NB4 (cell line): Measurements from ENCODE around the gene FOCAD.
"Not testable (repeated sequence)": the region's sequence is repeated elsewhere in the genome, so short reads cannot be mapped to it uniquely, and the experiment has no call there.

Experiments used
- DNase-seq: peaks from one replicate; pipeline ENCODE4 v3.0.0; 2010; ENCODE audit warnings: low read depth
- H3K4me3 ChIP-seq: one replicate; pipeline ENCODE4 v1.5.1; 2011; ENCODE audit warnings: mild to moderate bottlenecking, low read depth, low read length, moderate library complexity
- MYC ChIP-seq: IDR thresholded peaks from 2 replicates; pipeline ENCODE4 v1.6.1; 2011; ENCODE audit warnings: low read depth, low read length
- POLR2A ChIP-seq: IDR thresholded peaks from 2 replicates; pipeline ENCODE4 v1.6.1; 2011; ENCODE audit warnings: mild to moderate bottlenecking; ENCODE audit not compliant: insufficient read length; ENCODE audit errors: extremely low read depth
- TF ChIP-seq, protein P1 (sequence below): IDR thresholded peaks from one replicate; pipeline ENCODE4 v1.5.1; 2012; ENCODE audit warnings: low read depth, low read length
- TF ChIP-seq, protein P2 (sequence below): IDR thresholded peaks from 2 replicates; pipeline ENCODE4 v1.6.1; 2011; ENCODE audit warnings: low read depth, low read length

Gene FOCAD

DNA sequence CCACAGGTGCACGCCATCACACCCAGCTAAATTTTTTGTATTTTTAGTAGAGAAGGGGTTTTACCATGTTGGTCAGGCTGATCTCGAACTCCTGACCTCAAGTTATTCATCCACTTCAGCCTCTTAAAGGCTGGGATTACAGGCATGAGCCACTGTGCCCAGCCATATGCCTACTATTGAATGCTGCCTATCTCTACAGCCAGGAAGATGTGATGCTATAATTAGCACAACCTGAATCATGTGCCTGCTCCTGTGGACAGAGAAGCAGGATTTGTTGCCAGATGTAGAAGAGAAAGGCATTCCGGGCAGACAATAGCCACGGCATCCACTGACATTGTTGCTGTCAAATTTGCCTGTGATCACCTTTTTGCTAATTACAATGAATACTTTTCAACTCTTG, 37.4 kb upstream of the FOCAD start:
- DNase-seq: no peak
- no peak overlapping the region for H3K4me3 ChIP-seq
- TF ChIP-seq POLR2A (no peak), MYC (no peak)
- TF ChIP-seq, protein P1, sequence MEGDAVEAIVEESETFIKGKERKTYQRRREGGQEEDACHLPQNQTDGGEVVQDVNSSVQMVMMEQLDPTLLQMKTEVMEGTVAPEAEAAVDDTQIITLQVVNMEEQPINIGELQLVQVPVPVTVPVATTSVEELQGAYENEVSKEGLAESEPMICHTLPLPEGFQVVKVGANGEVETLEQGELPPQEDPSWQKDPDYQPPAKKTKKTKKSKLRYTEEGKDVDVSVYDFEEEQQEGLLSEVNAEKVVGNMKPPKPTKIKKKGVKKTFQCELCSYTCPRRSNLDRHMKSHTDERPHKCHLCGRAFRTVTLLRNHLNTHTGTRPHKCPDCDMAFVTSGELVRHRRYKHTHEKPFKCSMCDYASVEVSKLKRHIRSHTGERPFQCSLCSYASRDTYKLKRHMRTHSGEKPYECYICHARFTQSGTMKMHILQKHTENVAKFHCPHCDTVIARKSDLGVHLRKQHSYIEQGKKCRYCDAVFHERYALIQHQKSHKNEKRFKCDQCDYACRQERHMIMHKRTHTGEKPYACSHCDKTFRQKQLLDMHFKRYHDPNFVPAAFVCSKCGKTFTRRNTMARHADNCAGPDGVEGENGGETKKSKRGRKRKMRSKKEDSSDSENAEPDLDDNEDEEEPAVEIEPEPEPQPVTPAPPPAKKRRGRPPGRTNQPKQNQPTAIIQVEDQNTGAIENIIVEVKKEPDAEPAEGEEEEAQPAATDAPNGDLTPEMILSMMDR: no peak
- TF ChIP-seq, protein P2, sequence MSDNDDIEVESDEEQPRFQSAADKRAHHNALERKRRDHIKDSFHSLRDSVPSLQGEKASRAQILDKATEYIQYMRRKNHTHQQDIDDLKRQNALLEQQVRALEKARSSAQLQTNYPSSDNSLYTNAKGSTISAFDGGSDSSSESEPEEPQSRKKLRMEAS: no peak

DNA sequence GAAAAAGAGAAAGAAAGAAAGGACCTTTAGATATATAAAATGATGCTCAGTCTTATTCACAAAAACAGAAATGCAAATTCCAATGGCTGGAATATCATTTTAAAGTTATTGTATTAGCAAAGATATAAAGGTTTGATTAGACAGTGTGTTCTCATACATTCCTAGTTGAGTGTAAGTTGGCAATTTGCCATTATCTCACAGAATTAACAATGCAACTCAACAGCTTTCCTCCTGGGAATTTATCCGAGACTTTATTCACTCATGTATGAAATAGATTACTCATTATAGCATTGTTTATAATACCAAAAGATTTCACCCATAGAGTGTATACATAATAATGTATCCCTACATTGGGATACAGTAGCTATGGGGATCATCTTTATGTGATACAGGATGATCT, 34.7 kb upstream of the FOCAD start:
- TF ChIP-seq, protein P2: no peak
- TF ChIP-seq POLR2A (no peak), MYC (no peak)
- DNase-seq: no peak

DNA sequence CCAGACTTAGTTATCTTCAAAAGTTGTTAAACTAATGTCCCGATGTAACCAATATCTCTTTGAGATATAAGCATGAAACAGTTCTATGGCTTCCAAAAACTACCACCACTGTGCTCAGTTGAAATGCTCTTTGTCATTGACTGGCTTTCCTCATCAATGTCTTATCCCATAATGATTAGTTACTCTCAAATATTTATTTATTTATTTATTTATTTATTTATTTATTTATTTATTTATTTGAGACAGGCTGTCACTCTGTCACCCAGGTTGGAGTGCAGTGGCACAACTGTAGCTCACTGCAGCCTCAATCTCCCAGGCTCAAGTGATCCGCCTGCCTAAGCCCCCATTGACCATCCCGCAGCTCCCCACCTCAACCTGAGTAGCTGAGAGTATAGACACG, 33.7 kb upstream of the FOCAD start:
- no peak for DNase-seq
- TF ChIP-seq, protein P1: no peak
- TF ChIP-seq MYC (no peak), POLR2A (no peak)
- TF ChIP-seq, protein P2: no peak
- H3K4me3 ChIP-seq: no peak overlapping the region

More for the DNA sequence above, 34.7 kb upstream of the FOCAD start:
- no peak overlapping the region for H3K4me3 ChIP-seq

DNA sequence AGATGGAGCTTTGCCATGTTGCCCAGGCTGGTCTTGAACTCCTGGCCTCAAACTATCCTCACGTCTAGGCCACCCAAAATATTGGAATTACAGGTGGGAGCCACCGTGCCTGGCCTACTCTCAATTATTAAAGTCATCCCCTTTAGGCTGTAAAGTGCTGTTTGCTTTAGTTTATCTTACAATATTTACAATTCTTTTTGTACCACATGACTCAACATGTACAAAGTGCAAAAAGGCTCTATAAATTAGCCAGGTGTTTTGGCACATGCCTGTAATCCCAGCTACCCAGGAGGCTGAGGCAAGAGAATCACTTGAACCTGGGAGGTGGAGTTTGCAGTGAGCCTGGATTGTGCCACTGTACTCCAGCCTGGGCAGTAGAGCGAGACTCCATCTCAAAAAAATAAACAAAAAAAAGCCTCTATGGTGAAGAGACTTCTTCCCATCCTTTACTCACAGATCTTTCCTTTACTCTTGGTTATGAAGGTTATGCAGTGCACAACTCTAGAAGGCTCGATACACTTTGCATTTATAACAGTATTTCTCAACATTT, 33.2 kb upstream of the FOCAD start:
- no peak for DNase-seq
- TF ChIP-seq, protein P2: no peak
- TF ChIP-seq, protein P1: no peak
- no peak for TF ChIP-seq MYC
- no peak overlapping the region for H3K4me3 ChIP-seq

DNA sequence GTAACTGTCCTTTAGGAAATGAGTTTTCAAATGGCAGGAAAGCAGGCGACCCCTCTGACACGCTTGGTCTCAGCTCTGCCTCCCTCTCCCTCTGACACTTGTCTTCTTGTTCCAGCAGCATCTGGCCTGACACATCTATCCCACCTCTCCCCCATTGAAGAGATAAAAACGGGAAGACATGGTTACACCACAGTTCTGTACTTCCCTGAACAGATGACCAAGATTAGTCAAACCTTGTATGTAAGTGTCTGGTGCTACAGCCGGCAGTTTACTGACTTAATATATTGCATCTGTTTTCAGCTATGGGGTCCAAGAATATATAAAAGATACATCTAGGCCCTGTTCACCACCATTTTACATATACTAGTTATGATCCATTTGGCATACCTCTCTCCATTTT, 32.1 kb upstream of the FOCAD start:
- DNase-seq: peak; percentile 56
- TF ChIP-seq, protein P1: no peak
- TF ChIP-seq, protein P2: no peak
- TF ChIP-seq POLR2A (no peak), MYC (no peak)
- no peak overlapping the region for H3K4me3 ChIP-seq

DNA sequence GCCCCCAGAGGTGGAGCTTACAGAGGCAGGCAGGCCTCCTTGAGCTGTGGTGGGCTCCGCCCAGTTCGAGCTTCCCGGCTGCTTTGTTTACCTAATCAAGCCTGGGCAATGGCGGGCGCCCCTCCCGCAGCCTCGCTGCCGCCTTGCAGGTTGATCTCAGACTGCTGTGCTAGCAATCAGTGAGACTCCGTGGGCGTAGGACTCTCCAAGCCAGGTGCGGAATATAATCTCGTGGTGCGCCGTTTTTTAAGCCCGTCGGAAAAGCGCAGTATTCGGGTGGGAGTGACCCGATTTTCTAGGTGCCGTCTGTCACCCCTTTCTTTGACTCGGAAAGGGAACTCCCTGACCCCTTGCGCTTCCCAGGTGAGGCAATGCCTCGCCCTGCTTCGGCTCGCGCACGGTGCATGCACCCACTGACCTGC, 25.8 kb upstream of the FOCAD start:
- DNase-seq: not testable (repeated sequence)
- H3K4me3 ChIP-seq: peak overlapping the region; percentile 66
